HEK293 (cell line): ENCODE data around the gene PRUNE1.

Experiments used
- OVOL3 ChIP-seq: fragments of 450-650 bp; formaldehyde crosslinking; IDR thresholded peaks from 2 replicates; pipeline ENCODE4 v1.5.1; 2016; ENCODE audit warnings: missing biosample characterization, missing genetic modification characterization
- PATZ1 ChIP-seq: fragments of 450-650 bp; formaldehyde crosslinking; IDR thresholded peaks from 2 replicates; pipeline ENCODE4 v1.5.1; 2016; ENCODE audit warnings: missing biosample characterization, missing genetic modification characterization
- PRDM10 ChIP-seq: fragments of 450-650 bp; formaldehyde crosslinking; IDR thresholded peaks from 2 replicates; pipeline ENCODE4 v1.5.1; 2016; ENCODE audit warnings: missing biosample characterization, missing genetic modification characterization
- SALL2 ChIP-seq: fragments of 450-650 bp; formaldehyde crosslinking; IDR thresholded peaks from 2 replicates; pipeline ENCODE4 v1.5.0; 2017; ENCODE audit warnings: missing biosample characterization, mild to moderate bottlenecking, missing genetic modification characterization, borderline replicate concordance
- SP7 ChIP-seq: fragments of 450-650 bp; formaldehyde crosslinking; IDR thresholded peaks from 2 replicates; pipeline ENCODE4 v1.5.1; 2016; ENCODE audit warnings: missing biosample characterization, missing genetic modification characterization
- ZBTB49 ChIP-seq: fragments of 450-650 bp; formaldehyde crosslinking; IDR thresholded peaks from 2 replicates; pipeline ENCODE4 v1.5.1; 2016; ENCODE audit warnings: missing biosample characterization, missing genetic modification characterization, low read depth
- ZEB2 ChIP-seq: fragments of 450-650 bp; formaldehyde crosslinking; IDR thresholded peaks from 2 replicates; pipeline ENCODE4 v1.5.1; 2016; ENCODE audit warnings: missing biosample characterization, missing genetic modification characterization
- ZNF148 ChIP-seq: fragments of 450-650 bp; formaldehyde crosslinking; IDR thresholded peaks from 2 replicates; pipeline ENCODE4 v1.5.0; 2017; ENCODE audit warnings: missing biosample characterization, missing genetic modification characterization, borderline replicate concordance
- ZNF19 ChIP-seq: fragments of 450-650 bp; formaldehyde crosslinking; IDR thresholded peaks from 2 replicates; pipeline ENCODE4; 2016; ENCODE audit warnings: missing biosample characterization, missing genetic modification characterization, low read depth
- ZNF239 ChIP-seq: fragments of 450-650 bp; formaldehyde crosslinking; IDR thresholded peaks from 2 replicates; pipeline ENCODE4 v1.5.1; 2016; ENCODE audit warnings: missing biosample characterization, missing genetic modification characterization
- ZNF280C ChIP-seq: fragments of 450-650 bp; formaldehyde crosslinking; IDR thresholded peaks from 2 replicates; pipeline ENCODE4 v1.5.1; 2016; ENCODE audit warnings: missing biosample characterization, missing genetic modification characterization
- ZNF335 ChIP-seq: fragments of 450-650 bp; formaldehyde crosslinking; conservative IDR thresholded peaks from 2 replicates; pipeline ENCODE4 v1.5.1; 2016; ENCODE audit warnings: missing biosample characterization, missing genetic modification characterization
- ZNF362 ChIP-seq: fragments of 450-650 bp; formaldehyde crosslinking; IDR thresholded peaks from 2 replicates; pipeline ENCODE4 v1.5.1; 2016; ENCODE audit warnings: missing biosample characterization, missing genetic modification characterization
- ZNF416 ChIP-seq: fragments of 450-650 bp; formaldehyde crosslinking; IDR thresholded peaks from 2 replicates; pipeline ENCODE4 v1.5.1; 2016; ENCODE audit warnings: missing biosample characterization, missing genetic modification characterization
- ZNF501 ChIP-seq: fragments of 450-650 bp; formaldehyde crosslinking; IDR thresholded peaks from 2 replicates; pipeline ENCODE4 v1.5.1; 2016; ENCODE audit warnings: missing biosample characterization, missing genetic modification characterization
- ZNF558 ChIP-seq: fragments of 450-650 bp; formaldehyde crosslinking; IDR thresholded peaks from 2 replicates; pipeline ENCODE4 v1.5.1; 2016; ENCODE audit warnings: missing biosample characterization, missing genetic modification characterization
- ZNF596 ChIP-seq: fragments of 450-650 bp; IDR thresholded peaks from 2 replicates; pipeline ENCODE4 v1.5.0; 2018; ENCODE audit warnings: missing biosample characterization, mild to moderate bottlenecking, missing genetic modification characterization, moderate library complexity
- ZNF621 ChIP-seq: fragments of 450-650 bp; formaldehyde crosslinking; IDR thresholded peaks from 2 replicates; pipeline ENCODE4 v1.5.1; 2017; ENCODE audit warnings: missing biosample characterization, missing genetic modification characterization
- ZNF660 ChIP-seq: fragments of 450-650 bp; IDR thresholded peaks from 2 replicates; pipeline ENCODE4 v1.5.1; 2018; ENCODE audit warnings: missing biosample characterization, mild to moderate bottlenecking, missing genetic modification characterization
- ZNF792 ChIP-seq: fragments of 450-650 bp; formaldehyde crosslinking; IDR thresholded peaks from 2 replicates; pipeline ENCODE4 v1.5.1; 2016; ENCODE audit warnings: missing biosample characterization, missing genetic modification characterization
- ZNF837 ChIP-seq: fragments of 450-650 bp; formaldehyde crosslinking; IDR thresholded peaks from 2 replicates; pipeline ENCODE4 v1.5.1; 2016; ENCODE audit warnings: missing biosample characterization, missing genetic modification characterization
- ZSCAN18 ChIP-seq: fragments of 450-650 bp; formaldehyde crosslinking; IDR thresholded peaks from 2 replicates; pipeline ENCODE4 v1.5.1; 2016; ENCODE audit warnings: missing biosample characterization, missing genetic modification characterization
- ZSCAN30 ChIP-seq: fragments of 450-650 bp; IDR thresholded peaks from 2 replicates; pipeline ENCODE4 v1.5.1; 2018; ENCODE audit warnings: missing biosample characterization, mild to moderate bottlenecking, missing genetic modification characterization, moderate library complexity

The PRUNE1 gene

GRCh38 chr1:151059109-151060006 is 51.1 kb downstream of the PRUNE1 start, which contains the start of gene CDC42SE1 (continued):
- TF ChIP-seq ZNF280C (tag by site-specific recombination) (no peak), ZNF660 (peak; percentile 47; the same call in 1 of the 2 replicates), SP7 (tag by site-specific recombination) (peak; percentile 75), ZNF558 (tag by site-specific recombination) (no peak), SALL2 (tag by site-specific recombination) (no peak), ZNF596 (tag by site-specific recombination) (no peak), ZNF416 (no peak), ZBTB49 (tag by site-specific recombination) (no peak), ZEB2 (tag by site-specific recombination) (peak; percentile 91), ZNF19 (no peak), ZNF501 (tag by site-specific recombination) (peak; percentile 84; the same call in 1 of the 2 replicates), ZNF792 (tag by site-specific recombination) (no peak), ZNF837 (tag by site-specific recombination) (no peak), ZNF362 (tag by site-specific recombination) (no peak), OVOL3 (peak; percentile 48; the same call in 1 of the 2 replicates), ZNF335 (tag by site-specific recombination) (peak; percentile 88), ZNF239 (no peak), ZNF621 (no peak), ZNF148 (tag by site-specific recombination) (no peak), PATZ1 (peak; percentile 97), PRDM10 (tag by site-specific recombination) (no peak), ZSCAN30 (tag by site-specific recombination) (peak; percentile 62; the same call in 1 of the 2 replicates), ZSCAN18 (tag by site-specific recombination) (peak; percentile 69; the same call in 1 of the 2 replicates)
